Measurements from ENCODE around the gene TTC31. TPM values are rescaled to one million over a fixed set of nuclear protein-coding genes. Genes with fewer than 3 reads are reported as not detected.
"Not testable (repeated sequence)": the region's sequence is repeated elsewhere in the genome, so short reads cannot be mapped to it uniquely, and the experiment has no call there.

Gene TTC31
- total RNA-seq, 1 donor from 2014 or later: 32.2 TPM

DNA sequence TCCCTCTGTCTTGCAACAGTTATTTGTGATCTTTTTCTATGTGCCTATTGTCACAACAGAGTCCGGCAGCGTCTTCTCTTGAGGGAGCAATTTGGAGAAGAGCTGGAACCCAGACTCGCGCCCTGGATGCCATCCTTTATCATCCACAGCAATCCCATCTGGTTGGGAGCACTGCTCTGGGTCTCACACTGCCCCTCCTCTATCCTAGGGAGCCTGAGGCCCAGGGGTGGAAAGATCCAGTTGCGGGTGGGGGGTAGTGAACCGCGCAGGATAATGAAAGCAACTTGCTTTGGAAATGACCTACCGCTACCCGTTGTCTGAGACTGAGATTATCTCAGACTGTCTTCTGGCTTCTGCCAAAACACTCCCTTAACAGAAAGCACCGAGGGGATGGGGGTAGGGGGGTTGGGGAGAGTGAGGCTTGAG is 23.9 kb upstream of the TTC31 start:
- TF ChIP-seq CTCF (IDR thresholded peaks at IDR 0.05; ENCODE audit: unreplicated experiment): no peak
- no peaks in the 10 kb centered on the region for H3K27me3 Mint-ChIP-seq
- peaks cover 1% of the 10 kb centered on the region for H3K36me3 Mint-ChIP-seq (ENCODE audit: insufficient read depth)
- H3K4me1 Mint-ChIP-seq (ENCODE audit: low read depth): peaks cover 38% of the 10 kb centered on the region
- no peak for DNase-seq (ENCODE audit: low spot score, unreplicated experiment)
- no peaks in the 10 kb centered on the region for H3K9me3 Mint-ChIP-seq (ENCODE audit: low read depth)
- H3K27ac Mint-ChIP-seq: peak overlapping the region; percentile 99
- H3K4me3 Mint-ChIP-seq (ENCODE audit: low read depth): peak overlapping the region; percentile 89

DNA sequence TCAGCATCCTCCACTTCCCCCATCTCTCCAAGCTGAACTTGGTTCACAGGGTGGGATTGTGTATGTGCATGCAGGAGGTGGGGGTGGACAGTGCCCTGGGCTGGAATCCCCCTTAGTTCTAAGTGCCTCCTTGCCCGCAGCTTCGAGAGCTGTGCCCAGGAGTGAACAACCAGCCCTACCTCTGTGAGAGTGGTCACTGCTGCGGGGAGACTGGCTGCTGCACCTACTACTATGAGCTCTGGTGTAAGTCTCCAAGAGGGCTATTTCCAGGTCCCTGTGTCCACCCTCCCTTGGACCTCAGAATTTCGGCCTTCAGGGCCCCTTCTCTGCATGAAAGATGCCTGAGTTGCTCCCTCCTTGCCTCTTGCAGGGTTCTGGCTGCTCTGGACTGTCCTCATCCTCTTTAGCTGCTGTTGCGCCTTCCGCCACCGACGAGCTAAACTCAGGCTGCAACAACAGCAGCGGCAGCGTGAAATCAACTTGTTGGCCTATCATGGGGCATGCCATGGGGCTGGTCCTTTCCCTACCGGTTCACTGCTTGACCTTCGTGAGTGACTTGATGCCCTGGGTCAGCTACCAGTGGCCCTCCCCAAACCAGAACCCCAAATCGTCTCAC is 23.3 kb upstream of the TTC31 start:
- H3K4me3 Mint-ChIP-seq (ENCODE audit: low read depth): peak overlapping the region; percentile 89
- not testable (repeated sequence) for H3K36me3 Mint-ChIP-seq (ENCODE audit: insufficient read depth); DNase-seq (ENCODE audit: low spot score, unreplicated experiment); H3K9me3 Mint-ChIP-seq (ENCODE audit: low read depth); H3K27me3 Mint-ChIP-seq
- peaks cover 39% of the 10 kb centered on the region for H3K4me1 Mint-ChIP-seq (ENCODE audit: low read depth)
- H3K27ac Mint-ChIP-seq: peak overlapping the region; percentile 64

GRCh38 chr2:74460187-74460586 is 22.7 kb upstream of the TTC31 start:
- H3K36me3 Mint-ChIP-seq (ENCODE audit: insufficient read depth); DNase-seq (ENCODE audit: low spot score, unreplicated experiment); H3K27me3 Mint-ChIP-seq; H3K9me3 Mint-ChIP-seq (ENCODE audit: low read depth): not testable (repeated sequence)
- Mint-ChIP-seq H3K4me1 (ENCODE audit: low read depth) (peaks cover 35% of the 10 kb centered on the region), H3K4me3 (ENCODE audit: low read depth) (peak overlapping the region; percentile 89), H3K27ac (peak overlapping the region; percentile 64)

DNA sequence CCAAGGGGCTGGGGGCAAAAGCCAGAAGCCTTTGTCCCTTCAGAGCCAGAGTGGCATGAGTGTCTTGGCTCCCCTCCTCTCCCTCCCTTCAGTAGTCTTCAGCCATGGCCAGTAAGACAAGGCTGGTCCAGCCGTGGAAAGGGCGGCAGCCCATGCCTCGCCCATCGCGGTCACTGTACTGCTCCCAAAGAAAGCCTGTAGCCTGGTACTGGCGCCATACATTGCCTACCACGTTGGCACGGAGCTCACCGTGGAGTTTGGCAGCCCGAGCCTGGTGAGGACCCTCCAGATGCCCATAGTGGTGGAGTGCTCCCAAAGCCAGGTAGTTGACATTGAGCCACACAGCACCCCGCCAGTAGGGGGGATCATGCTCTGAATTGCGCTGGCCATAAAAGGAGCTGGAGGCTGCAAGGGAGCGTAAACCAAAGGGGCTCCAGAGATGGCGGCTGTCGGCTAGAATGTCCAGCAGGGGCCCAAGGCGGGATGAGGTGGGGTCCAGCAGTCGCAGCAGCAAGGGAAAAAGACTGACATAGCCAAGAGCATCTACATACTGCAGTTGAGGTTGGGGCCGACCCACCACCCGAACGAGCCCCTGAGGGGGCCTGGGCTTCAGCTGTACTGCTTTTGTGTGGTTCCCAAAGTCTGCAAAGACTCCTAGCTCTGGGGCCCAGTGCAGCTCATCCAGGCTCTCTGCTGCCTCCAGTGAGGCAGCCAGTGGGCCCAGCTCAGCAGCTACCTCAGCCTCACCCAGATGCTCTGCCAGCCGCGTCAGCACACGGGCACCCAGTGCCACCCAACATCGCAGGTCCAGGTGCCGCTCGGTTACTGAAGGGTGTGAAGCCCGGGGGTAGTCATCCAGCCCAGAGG is 21.5 kb upstream of the TTC31 start:
- peak; percentile 41 for TF ChIP-seq CTCF (IDR thresholded peaks at IDR 0.05; ENCODE audit: unreplicated experiment)
- H3K9me3 Mint-ChIP-seq (ENCODE audit: low read depth): no peaks in the 10 kb centered on the region
- no peak for DNase-seq (ENCODE audit: low spot score, unreplicated experiment)
- H3K27me3 Mint-ChIP-seq: no peaks in the 10 kb centered on the region
- peak overlapping the region; percentile 10 for H3K27ac Mint-ChIP-seq
- peaks cover 1% of the 10 kb centered on the region for H3K36me3 Mint-ChIP-seq (ENCODE audit: insufficient read depth)
- peak overlapping the region; percentile 41 for H3K4me3 Mint-ChIP-seq (ENCODE audit: low read depth)
- H3K4me1 Mint-ChIP-seq (ENCODE audit: low read depth): peaks cover 28% of the 10 kb centered on the region

DNA sequence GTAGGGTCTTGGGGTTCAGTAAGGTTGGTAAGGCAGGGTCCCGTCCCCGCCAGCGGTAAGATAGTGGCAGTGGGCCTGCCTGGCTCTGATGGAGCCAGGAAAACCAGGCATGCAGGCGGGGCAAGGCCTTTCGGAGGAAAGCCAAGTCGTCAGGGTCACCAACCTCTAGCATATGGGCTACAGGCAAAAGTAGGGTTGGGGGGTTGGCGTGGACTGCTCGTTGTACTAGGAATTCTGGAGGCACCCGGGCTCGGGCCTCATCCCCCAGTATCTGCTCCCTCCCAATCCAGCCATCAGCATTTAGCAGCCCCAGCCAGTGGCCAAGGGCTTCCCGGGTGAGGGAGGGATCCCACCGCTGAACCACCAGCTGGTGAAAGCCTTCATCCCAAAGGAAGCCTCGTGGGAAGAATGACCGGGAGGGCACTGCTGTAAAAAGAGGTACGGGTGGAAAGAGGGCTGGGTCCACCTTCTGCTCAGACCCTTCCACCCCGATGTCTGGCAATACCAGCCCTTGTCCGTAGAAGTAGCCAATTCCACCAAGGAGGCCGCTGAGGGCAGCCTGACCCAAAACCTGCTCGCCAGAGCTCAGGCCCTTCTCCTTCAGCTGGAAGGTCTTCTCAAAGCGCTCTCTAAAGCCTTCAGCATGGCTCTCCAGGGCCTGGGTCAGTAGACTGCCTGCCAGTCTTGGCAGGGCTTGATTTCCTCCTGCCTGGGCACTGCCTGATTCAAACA is 20.7 kb upstream of the TTC31 start:
- Mint-ChIP-seq H3K9me3 (ENCODE audit: low read depth) (no peaks in the 10 kb centered on the region), H3K4me1 (ENCODE audit: low read depth) (peaks cover 20% of the 10 kb centered on the region), H3K27me3 (no peaks in the 10 kb centered on the region), H3K27ac (no peak overlapping the region), H3K4me3 (ENCODE audit: low read depth) (no peak overlapping the region), H3K36me3 (ENCODE audit: insufficient read depth) (peaks cover 1% of the 10 kb centered on the region)
- TF ChIP-seq CTCF (IDR thresholded peaks at IDR 0.05; ENCODE audit: unreplicated experiment): no peak
- no peak for DNase-seq (ENCODE audit: low spot score, unreplicated experiment)

- no peak for TF ChIP-seq CTCF (IDR thresholded peaks at IDR 0.05; ENCODE audit: unreplicated experiment)
- no peaks in the 10 kb centered on the region for H3K27me3 Mint-ChIP-seq
- peaks cover 19% of the 10 kb centered on the region for H3K4me1 Mint-ChIP-seq (ENCODE audit: low read depth)
- H3K36me3 Mint-ChIP-seq (ENCODE audit: insufficient read depth): peaks cover 1% of the 10 kb centered on the region
- H3K27ac Mint-ChIP-seq: peak overlapping the region; percentile 69
- peak overlapping the region; percentile 37 for H3K4me3 Mint-ChIP-seq (ENCODE audit: low read depth)
- H3K9me3 Mint-ChIP-seq (ENCODE audit: low read depth): no peaks in the 10 kb centered on the region
- no peak for DNase-seq (ENCODE audit: low spot score, unreplicated experiment)
Measured at GRCh38 chr2:74462786-74463105, 20.1 kb upstream of the TTC31 start.

Measured in progenitor cell of endocrine pancreas (in vitro differentiated cells).